HG03442 (cell line): ENCODE measurements around the gene PDF.

ENCODE experiments used
- ATAC-seq: cut with Tn5 transposase; IDR thresholded peaks from one replicate; pipeline ENCODE4 v1.9.1; 2021; ENCODE audit warnings: mild to moderate bottlenecking, moderate library complexity; ENCODE audit not compliant: unreplicated experiment

The PDF gene

GRCh38 chr16:69285240-69285639 is 45.1 kb downstream of the PDF start:
- ATAC-seq = no peak

- no peak for ATAC-seq
Observed at GRCh38 chr16:69283851-69284250, 46.5 kb downstream of the PDF start.

GRCh38 chr16:69277413-69277812 is 53.0 kb downstream of the PDF start:
- no peak for ATAC-seq
